Measurements from ENCODE around the gene LMNTD1. TPM values are rescaled to one million over a fixed set of nuclear protein-coding genes. Genes with fewer than 3 reads are reported as not detected.

Gene LMNTD1
- total RNA-seq, 2 donors from 2014 or later: 1.0 TPM; not detected in 1

DNA sequence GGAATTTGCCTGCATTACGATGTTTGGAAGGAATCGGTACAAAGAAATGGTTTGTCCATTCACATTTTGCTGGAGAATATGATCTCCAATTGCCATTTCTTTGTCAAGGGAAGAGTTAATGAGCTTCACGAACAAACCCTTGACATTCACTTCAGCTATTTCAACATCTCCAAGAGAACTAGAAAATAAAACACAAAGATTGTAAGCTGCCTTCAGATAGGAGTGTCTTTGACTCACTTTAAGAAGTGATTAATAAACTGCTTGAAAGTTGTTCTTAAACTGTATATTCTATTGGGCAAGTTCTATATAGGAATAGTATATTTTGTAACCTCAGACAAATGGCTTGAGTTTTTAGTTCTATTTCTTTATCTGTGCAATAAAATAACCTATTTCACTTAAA lies 26.3 kb downstream of the LMNTD1 start:
- Histone ChIP-seq H3K27me3 (no peaks in the 10 kb centered on the region), H3K36me3 (no peaks in the 10 kb centered on the region), H3K9me3 (no peaks in the 10 kb centered on the region), H3K4me3 (no peak overlapping the region), H3K4me1 (no peaks in the 10 kb centered on the region), H3K27ac (no peak overlapping the region)
- TF ChIP-seq, protein P1, sequence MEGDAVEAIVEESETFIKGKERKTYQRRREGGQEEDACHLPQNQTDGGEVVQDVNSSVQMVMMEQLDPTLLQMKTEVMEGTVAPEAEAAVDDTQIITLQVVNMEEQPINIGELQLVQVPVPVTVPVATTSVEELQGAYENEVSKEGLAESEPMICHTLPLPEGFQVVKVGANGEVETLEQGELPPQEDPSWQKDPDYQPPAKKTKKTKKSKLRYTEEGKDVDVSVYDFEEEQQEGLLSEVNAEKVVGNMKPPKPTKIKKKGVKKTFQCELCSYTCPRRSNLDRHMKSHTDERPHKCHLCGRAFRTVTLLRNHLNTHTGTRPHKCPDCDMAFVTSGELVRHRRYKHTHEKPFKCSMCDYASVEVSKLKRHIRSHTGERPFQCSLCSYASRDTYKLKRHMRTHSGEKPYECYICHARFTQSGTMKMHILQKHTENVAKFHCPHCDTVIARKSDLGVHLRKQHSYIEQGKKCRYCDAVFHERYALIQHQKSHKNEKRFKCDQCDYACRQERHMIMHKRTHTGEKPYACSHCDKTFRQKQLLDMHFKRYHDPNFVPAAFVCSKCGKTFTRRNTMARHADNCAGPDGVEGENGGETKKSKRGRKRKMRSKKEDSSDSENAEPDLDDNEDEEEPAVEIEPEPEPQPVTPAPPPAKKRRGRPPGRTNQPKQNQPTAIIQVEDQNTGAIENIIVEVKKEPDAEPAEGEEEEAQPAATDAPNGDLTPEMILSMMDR (IDR thresholded peaks at IDR 0.05): no peak
- DNase-seq (ENCODE audit: low spot score): no peak

DNA sequence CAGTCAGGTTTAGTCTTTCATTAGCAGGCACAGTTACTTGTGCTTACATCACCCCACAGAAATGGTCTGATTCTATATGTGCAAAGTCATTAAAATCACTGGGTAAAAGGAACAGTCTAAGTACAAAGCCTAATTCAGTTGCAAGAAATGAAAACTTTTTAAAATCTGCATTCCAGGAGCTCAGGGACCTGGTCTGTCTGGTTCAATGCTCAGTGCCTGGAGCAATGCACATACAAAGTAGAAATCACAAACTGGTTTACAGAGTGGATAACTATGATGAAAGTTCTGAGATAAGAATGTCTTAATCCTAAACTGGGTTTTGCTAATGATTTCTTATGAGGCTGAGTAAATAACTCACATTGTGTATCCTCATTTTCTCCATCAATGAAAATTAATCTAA lies 28.7 kb downstream of the LMNTD1 start:
- Histone ChIP-seq H3K4me3 (no peak overlapping the region), H3K4me1 (no peaks in the 10 kb centered on the region), H3K9me3 (no peaks in the 10 kb centered on the region), H3K27me3 (no peaks in the 10 kb centered on the region), H3K27ac (no peak overlapping the region), H3K36me3 (no peaks in the 10 kb centered on the region)
- TF ChIP-seq, protein P1 (IDR thresholded peaks at IDR 0.05): no peak
- no peak for DNase-seq (ENCODE audit: low spot score)

DNA sequence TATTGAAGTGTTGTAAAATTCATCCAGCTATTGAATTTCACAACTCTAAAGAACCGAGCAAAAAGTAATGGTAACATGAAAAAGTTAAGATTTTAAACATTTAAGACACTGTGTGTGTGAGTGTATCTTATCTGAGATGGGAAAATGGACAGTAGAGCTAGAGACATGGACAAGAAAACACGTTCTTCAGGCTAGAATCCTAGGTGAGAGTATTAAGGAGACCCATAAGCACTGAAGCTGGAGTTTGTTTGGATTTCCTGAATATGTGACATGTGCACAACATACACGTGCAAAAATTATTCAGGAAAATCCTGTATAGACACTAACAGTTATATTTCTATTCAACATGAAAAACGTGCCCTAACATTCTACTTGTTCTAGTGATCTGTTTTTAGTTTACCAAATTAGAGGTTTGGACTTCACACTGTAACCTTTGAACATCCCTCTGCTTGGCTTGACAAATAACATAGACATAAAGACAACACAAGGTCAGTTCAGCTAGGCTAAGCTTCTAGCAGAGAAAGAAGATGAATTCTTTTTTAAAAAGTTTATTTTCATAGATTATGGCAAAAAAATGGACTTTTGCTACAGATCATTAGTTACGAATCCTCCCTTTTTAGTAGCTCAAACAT lies 31.3 kb downstream of the LMNTD1 start:
- Histone ChIP-seq H3K4me3 (no peak overlapping the region), H3K27ac (no peak overlapping the region), H3K9me3 (no peaks in the 10 kb centered on the region), H3K27me3 (no peaks in the 10 kb centered on the region), H3K36me3 (no peaks in the 10 kb centered on the region), H3K4me1 (no peaks in the 10 kb centered on the region)
- DNase-seq (ENCODE audit: low spot score): no peak
- TF ChIP-seq, protein P1 (IDR thresholded peaks at IDR 0.05): no peak

DNA sequence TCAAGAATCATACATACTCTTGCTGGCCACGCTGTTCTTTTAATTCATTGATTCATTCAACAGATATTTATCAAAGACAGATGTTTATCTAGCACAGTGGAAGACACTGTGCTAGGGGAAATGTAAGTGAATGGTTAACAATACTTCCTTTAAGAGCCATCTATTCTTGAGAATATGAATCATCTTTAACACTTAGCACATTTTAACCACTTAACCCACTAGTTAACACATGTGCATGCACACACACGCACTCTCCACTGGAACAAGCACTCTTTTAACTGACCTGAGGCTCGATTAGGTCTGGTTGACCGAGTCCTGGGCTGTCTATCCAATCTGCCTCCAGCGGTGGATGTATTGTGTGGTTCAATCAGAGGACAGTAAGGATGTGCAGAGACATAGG lies 34.6 kb downstream of the LMNTD1 start:
- Histone ChIP-seq H3K27me3 (no peaks in the 10 kb centered on the region), H3K4me1 (no peaks in the 10 kb centered on the region), H3K27ac (no peak overlapping the region), H3K9me3 (no peaks in the 10 kb centered on the region), H3K4me3 (no peak overlapping the region), H3K36me3 (no peaks in the 10 kb centered on the region)
- DNase-seq (ENCODE audit: low spot score): no peak
- TF ChIP-seq, protein P1 (IDR thresholded peaks at IDR 0.05): no peak

DNA sequence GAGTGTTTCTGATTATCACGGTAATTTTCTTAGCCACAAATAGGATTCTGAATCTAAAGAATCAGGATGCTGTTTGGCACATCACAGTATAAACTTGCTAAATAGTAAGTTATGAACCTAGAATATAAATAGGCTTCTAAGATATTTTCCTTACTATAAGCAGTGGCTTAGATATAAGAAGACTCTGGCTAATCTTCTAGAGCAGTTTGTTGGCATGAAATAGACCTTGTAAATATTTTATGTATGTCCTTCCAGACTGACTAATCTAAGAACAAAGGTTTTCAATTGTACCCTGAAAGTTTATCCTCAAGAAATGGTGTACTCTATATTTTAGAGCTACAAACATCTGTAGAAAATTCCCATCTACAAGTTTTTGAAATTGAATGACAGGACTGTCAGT lies 48.3 kb downstream of the LMNTD1 start:
- Histone ChIP-seq H3K9me3 (no peaks in the 10 kb centered on the region), H3K4me1 (no peaks in the 10 kb centered on the region), H3K36me3 (no peaks in the 10 kb centered on the region), H3K27me3 (no peaks in the 10 kb centered on the region), H3K27ac (no peak overlapping the region), H3K4me3 (no peak overlapping the region)
- no peak for DNase-seq (ENCODE audit: low spot score)
- TF ChIP-seq, protein P1 (IDR thresholded peaks at IDR 0.05): no peak

DNA sequence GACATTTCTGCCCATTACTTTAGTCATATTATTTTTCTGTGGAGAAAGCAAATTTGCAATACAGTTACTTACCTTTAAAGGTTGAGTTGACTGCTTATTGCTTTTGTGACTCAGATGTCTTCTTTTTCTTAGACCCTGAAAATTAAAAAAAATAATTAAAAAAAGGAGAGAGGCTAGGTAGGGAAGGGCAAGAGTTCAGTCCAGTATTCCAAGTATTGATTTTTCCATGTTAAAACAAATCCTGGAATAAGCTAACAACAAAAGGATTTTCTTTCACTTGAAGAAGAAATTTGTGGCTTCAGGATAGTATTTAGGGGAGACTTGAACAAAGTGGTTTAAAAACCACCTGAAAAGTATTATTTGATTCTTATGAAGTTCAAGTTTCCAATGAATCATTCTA lies 49.4 kb downstream of the LMNTD1 start:
- Histone ChIP-seq H3K36me3 (no peaks in the 10 kb centered on the region), H3K4me1 (no peaks in the 10 kb centered on the region), H3K27me3 (no peaks in the 10 kb centered on the region), H3K9me3 (no peaks in the 10 kb centered on the region), H3K4me3 (no peak overlapping the region), H3K27ac (no peak overlapping the region)
- TF ChIP-seq, protein P1 (IDR thresholded peaks at IDR 0.05): no peak
- no peak for DNase-seq (ENCODE audit: low spot score)

All from right atrium auricular region (tissue), 2 donors.